ENCODE measurements around the gene DAAM2.

Gene DAAM2

DNA sequence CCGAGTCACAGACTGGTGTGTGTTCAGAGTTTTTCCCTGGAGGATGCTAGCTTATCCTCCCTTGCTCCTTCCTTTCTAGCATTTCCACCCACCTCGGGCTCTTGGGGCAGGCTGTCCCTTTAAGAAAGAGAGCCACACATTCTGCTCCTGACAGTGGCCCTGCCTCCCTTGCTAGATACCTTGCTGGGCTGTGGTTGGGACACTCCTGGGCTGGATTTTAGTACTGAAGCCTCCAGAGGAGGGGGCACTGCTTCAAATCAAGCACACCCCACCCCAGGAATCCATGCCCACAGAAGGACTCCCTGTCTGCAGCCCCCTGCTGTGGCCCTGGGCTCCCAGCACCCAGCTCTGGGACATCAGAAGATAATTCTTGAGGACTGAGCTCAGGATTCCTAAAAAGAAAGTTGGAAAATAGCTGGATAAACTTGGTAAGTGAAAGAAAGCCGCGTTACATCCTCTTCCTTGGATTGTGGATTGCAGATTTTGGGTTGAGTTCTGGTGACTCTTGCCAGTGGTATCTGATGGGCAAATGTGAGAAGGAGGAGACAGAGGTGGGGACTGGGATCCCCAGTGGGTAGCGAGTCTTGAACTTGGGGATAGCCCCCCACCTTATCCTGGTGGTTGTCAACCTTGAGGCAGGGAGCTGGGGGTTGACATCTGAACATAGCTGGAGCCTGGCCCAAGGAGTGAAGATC, 29.0 kb downstream of the DAAM2 start:
- Histone ChIP-seq H3K9me3 (ENCODE audit: low read length) (no peaks in the 10 kb centered on the region), H3K4me1 (ENCODE audit: insufficient read depth, low read length) (peaks cover 65% of the 10 kb centered on the region), H3K9ac (ENCODE audit: low read length) (no peak overlapping the region), H3K36me3 (ENCODE audit: insufficient read depth, low read length) (no peaks in the 10 kb centered on the region), H3K4me3 (ENCODE audit: low read depth in 1 of 2, low read length in 2 of 2) (peak overlapping the region in 1 of 2 donors; percentile 9), H3K27me3 (ENCODE audit: control insufficient read depth in 1 of 2, insufficient read depth in 2 of 2, low read length in 2 of 2) (no peaks in the 10 kb centered on the region), H3K27ac (ENCODE audit: low read depth, low read length) (peak overlapping the region; percentile 52)

- peak overlapping the region in 1 of 2 donors; percentile 9 for H3K4me3 ChIP-seq (ENCODE audit: low read depth in 1 of 2, low read length in 2 of 2)
- H3K9me3 ChIP-seq (ENCODE audit: low read length) = no peaks in the 10 kb centered on the region
- H3K27me3 ChIP-seq (ENCODE audit: control insufficient read depth in 1 of 2, insufficient read depth in 2 of 2, low read length in 2 of 2) = no peaks in the 10 kb centered on the region
- H3K27ac ChIP-seq (ENCODE audit: low read depth, low read length) = peak overlapping the region; percentile 1
- no peaks in the 10 kb centered on the region for H3K36me3 ChIP-seq (ENCODE audit: insufficient read depth, low read length)
- no peak overlapping the region for H3K9ac ChIP-seq (ENCODE audit: low read length)
- peaks cover 58% of the 10 kb centered on the region for H3K4me1 ChIP-seq (ENCODE audit: insufficient read depth, low read length)
Measured at GRCh38 chr6:39821742-39822532, 29.8 kb downstream of the DAAM2 start.

GRCh38 chr6:39822846-39823815, 31.0 kb downstream of the DAAM2 start:
- Histone ChIP-seq H3K4me1 (ENCODE audit: insufficient read depth, low read length) (peaks cover 52% of the 10 kb centered on the region), H3K4me3 (ENCODE audit: low read depth in 1 of 2, low read length in 2 of 2) (no peak overlapping the region), H3K36me3 (ENCODE audit: insufficient read depth, low read length) (no peaks in the 10 kb centered on the region), H3K27me3 (ENCODE audit: control insufficient read depth in 1 of 2, insufficient read depth in 2 of 2, low read length in 2 of 2) (no peaks in the 10 kb centered on the region), H3K27ac (ENCODE audit: low read depth, low read length) (no peak overlapping the region), H3K9me3 (ENCODE audit: low read length) (no peaks in the 10 kb centered on the region), H3K9ac (ENCODE audit: low read length) (no peak overlapping the region)

DNA sequence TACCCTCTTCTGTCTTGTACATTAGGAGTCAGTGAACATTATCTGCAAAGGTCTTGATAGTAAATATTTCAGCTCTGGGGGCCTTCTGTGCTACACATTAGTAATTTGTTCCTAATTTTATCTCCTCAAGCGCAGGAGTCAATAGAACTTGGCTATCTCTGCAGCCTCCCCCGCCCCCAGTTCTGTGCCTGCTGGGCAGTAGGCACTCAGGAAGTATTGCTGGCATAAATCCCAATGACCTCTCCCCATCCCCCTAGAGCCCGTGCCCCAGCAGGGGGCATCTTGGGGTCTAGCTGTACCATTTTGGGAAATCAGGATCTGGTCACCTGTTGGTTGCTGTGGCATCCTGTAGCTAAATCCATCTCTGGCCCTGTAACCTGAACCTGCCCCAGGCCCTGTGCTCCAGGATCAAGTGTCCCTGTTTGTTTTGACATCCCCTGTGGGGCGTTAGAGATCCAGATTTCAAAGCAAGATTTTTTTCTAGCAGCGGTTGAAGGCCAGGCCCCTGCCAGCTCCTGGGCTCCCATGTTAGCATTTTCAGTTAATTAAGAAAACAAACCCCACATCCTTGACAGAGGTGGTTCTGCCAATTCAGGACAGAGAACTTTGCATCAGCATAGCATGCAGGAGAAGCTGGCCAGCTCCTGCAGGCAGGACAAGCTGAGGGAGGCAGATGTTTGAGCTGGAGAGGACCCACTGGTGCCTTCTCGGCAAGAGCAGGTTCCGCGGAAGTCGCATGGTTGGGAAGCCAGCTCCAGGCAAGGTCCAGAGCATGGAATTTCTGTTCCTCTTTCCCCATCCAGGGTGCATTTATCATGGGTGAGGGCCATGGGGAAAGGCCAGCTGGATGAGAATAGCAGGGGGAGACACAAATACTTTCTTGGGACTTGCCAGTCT, 32.1 kb downstream of the DAAM2 start:
- no peak overlapping the region for H3K9ac ChIP-seq (ENCODE audit: low read length)
- no peak overlapping the region for H3K4me3 ChIP-seq (ENCODE audit: low read depth in 1 of 2, low read length in 2 of 2)
- no peaks in the 10 kb centered on the region for H3K27me3 ChIP-seq (ENCODE audit: control insufficient read depth in 1 of 2, insufficient read depth in 2 of 2, low read length in 2 of 2)
- H3K4me1 ChIP-seq (ENCODE audit: insufficient read depth, low read length) = peaks cover 47% of the 10 kb centered on the region
- no peaks in the 10 kb centered on the region for H3K36me3 ChIP-seq (ENCODE audit: insufficient read depth, low read length)
- no peaks in the 10 kb centered on the region for H3K9me3 ChIP-seq (ENCODE audit: low read length)
- H3K27ac ChIP-seq (ENCODE audit: low read depth, low read length) = no peak overlapping the region

- Histone ChIP-seq H3K27me3 (ENCODE audit: control insufficient read depth in 1 of 2, insufficient read depth in 2 of 2, low read length in 2 of 2) (no peaks in the 10 kb centered on the region), H3K4me3 (ENCODE audit: low read depth in 1 of 2, low read length in 2 of 2) (no peak overlapping the region), H3K9ac (ENCODE audit: low read length) (no peak overlapping the region), H3K4me1 (ENCODE audit: insufficient read depth, low read length) (peaks cover 8% of the 10 kb centered on the region), H3K36me3 (ENCODE audit: insufficient read depth, low read length) (no peaks in the 10 kb centered on the region), H3K9me3 (ENCODE audit: low read length) (no peaks in the 10 kb centered on the region), H3K27ac (ENCODE audit: low read depth, low read length) (no peak overlapping the region)
Measured at GRCh38 chr6:39829331-39829730, 37.2 kb downstream of the DAAM2 start.

DNA sequence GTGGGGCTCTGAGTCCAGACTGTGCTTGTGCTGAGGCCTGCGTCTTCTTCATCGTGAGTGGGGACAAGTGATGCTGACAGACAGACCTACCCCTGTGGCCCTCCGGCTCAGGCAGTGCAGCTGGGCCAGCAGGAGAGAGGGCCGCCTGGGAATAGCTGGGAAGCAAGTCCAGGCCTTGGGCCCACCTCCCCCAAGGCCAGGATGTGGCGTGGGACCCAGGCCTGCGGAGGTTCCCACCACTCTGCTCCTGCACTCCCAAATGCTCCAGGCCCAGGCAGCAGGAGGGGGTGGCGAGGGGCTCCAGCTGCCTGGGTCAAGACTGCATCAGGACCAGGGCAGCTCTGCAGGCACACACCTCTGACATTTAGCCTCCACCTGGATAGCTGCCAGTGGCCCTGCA, 38.3 kb downstream of the DAAM2 start:
- Histone ChIP-seq H3K4me3 (ENCODE audit: low read depth in 1 of 2, low read length in 2 of 2) (no peak overlapping the region), H3K4me1 (ENCODE audit: insufficient read depth, low read length) (peaks cover 4% of the 10 kb centered on the region), H3K27ac (ENCODE audit: low read depth, low read length) (no peak overlapping the region), H3K9me3 (ENCODE audit: low read length) (no peaks in the 10 kb centered on the region), H3K9ac (ENCODE audit: low read length) (no peak overlapping the region), H3K27me3 (ENCODE audit: control insufficient read depth in 1 of 2, insufficient read depth in 2 of 2, low read length in 2 of 2) (no peaks in the 10 kb centered on the region), H3K36me3 (ENCODE audit: insufficient read depth, low read length) (no peaks in the 10 kb centered on the region)

DNA sequence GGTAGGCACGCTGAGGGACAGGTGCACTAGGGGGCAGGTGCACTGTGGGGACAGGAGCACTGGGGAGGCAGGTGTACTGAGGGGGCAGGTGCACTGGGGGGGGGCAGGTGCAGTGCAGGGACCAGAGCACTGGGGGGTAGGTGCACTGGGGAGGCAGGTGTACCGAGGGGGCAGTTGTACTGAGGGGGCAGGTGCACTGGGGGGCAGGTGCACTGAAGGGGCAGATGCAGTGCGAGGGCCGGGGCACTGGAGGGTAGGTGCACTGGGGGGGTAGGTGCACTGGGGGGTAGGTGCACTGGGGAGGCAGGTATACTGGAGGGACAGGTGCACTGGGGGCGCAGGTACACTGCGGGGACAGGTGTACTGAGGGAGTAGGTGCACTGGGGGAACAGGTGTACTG, 39.5 kb downstream of the DAAM2 start:
- Histone ChIP-seq H3K9ac (ENCODE audit: low read length) (no peak overlapping the region), H3K9me3 (ENCODE audit: low read length) (no peaks in the 10 kb centered on the region), H3K4me3 (ENCODE audit: low read depth in 1 of 2, low read length in 2 of 2) (no peak overlapping the region), H3K36me3 (ENCODE audit: insufficient read depth, low read length) (no peaks in the 10 kb centered on the region), H3K27me3 (ENCODE audit: control insufficient read depth in 1 of 2, insufficient read depth in 2 of 2, low read length in 2 of 2) (no peaks in the 10 kb centered on the region), H3K4me1 (ENCODE audit: insufficient read depth, low read length) (peaks cover 16% of the 10 kb centered on the region), H3K27ac (ENCODE audit: low read depth, low read length) (no peak overlapping the region)

- H3K4me1 ChIP-seq (ENCODE audit: insufficient read depth, low read length) = peaks cover 21% of the 10 kb centered on the region
- H3K4me3 ChIP-seq (ENCODE audit: low read depth in 1 of 2, low read length in 2 of 2) = no peak overlapping the region
- H3K9ac ChIP-seq (ENCODE audit: low read length) = no peak overlapping the region
- H3K9me3 ChIP-seq (ENCODE audit: low read length) = no peaks in the 10 kb centered on the region
- no peaks in the 10 kb centered on the region for H3K36me3 ChIP-seq (ENCODE audit: insufficient read depth, low read length)
- H3K27me3 ChIP-seq (ENCODE audit: control insufficient read depth in 1 of 2, insufficient read depth in 2 of 2, low read length in 2 of 2) = no peaks in the 10 kb centered on the region
- H3K27ac ChIP-seq (ENCODE audit: low read depth, low read length) = no peak overlapping the region
Measured at GRCh38 chr6:39834278-39834677, 42.1 kb downstream of the DAAM2 start.

- Histone ChIP-seq H3K4me3 (ENCODE audit: low read depth in 1 of 2, low read length in 2 of 2) (no peak overlapping the region), H3K27ac (ENCODE audit: low read depth, low read length) (no peak overlapping the region), H3K27me3 (ENCODE audit: control insufficient read depth in 1 of 2, insufficient read depth in 2 of 2, low read length in 2 of 2) (no peaks in the 10 kb centered on the region), H3K9ac (ENCODE audit: low read length) (no peak overlapping the region), H3K4me1 (ENCODE audit: insufficient read depth, low read length) (peaks cover 26% of the 10 kb centered on the region), H3K9me3 (ENCODE audit: low read length) (no peaks in the 10 kb centered on the region), H3K36me3 (ENCODE audit: insufficient read depth, low read length) (no peaks in the 10 kb centered on the region)
Measured at GRCh38 chr6:39834866-39835265, 42.7 kb downstream of the DAAM2 start.

DNA sequence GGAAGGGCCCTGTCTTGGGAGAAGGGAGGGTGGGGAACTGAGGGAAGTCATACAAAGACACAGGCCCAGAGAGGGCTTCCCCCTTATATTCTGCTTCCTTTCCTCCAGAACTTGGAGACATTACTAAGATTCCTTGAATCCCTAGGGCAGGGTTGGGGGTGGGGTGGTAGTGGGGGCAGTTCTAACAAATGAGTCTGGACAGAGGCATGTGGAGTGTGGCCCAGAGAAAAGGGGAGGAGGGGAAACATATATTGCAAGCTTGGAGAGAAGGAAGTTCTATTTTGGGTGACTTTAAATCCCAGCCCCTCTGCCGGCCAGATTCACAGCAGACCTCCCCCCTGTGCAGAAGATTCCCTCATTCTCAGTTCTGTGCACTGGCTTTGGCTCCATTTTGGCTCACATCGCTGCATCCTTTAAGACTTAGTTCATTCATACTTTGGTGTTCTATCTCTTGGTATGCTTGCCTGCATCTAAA, 43.7 kb downstream of the DAAM2 start:
- Histone ChIP-seq H3K27ac (ENCODE audit: low read depth, low read length) (no peak overlapping the region), H3K36me3 (ENCODE audit: insufficient read depth, low read length) (no peaks in the 10 kb centered on the region), H3K4me3 (ENCODE audit: low read depth in 1 of 2, low read length in 2 of 2) (no peak overlapping the region), H3K27me3 (ENCODE audit: control insufficient read depth in 1 of 2, insufficient read depth in 2 of 2, low read length in 2 of 2) (no peaks in the 10 kb centered on the region), H3K9ac (ENCODE audit: low read length) (no peak overlapping the region), H3K9me3 (ENCODE audit: low read length) (no peaks in the 10 kb centered on the region), H3K4me1 (ENCODE audit: insufficient read depth, low read length) (peaks cover 26% of the 10 kb centered on the region)

Measured in muscle layer of colon (tissue), 2 donors.